ENCODE measurements around the gene IQSEC1.

The IQSEC1 gene

DNA sequence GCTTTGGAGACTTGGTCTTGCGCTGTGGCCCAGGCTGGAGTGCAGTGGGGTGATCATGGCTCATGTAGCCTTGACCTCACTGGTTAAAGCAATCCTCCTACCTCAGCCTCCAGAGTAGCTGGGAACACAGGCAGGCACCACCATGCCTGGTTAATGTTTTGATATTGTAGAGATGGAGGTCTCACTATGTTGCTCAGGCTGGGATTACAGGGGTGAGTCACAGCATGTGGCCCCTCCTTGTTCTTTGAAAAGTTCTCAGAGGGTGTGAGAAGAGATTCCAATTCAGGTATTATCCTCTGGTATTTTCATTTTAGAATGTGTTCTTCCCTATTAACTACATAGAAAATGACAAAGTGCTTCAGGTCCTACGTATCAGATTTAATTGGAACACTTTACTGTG lies 180.0 kb downstream of the IQSEC1 start:
- no peak for DNase-seq (ENCODE audit: low spot score)
- no peak overlapping the region for H3K27ac ChIP-seq
- TF ChIP-seq, protein P1, sequence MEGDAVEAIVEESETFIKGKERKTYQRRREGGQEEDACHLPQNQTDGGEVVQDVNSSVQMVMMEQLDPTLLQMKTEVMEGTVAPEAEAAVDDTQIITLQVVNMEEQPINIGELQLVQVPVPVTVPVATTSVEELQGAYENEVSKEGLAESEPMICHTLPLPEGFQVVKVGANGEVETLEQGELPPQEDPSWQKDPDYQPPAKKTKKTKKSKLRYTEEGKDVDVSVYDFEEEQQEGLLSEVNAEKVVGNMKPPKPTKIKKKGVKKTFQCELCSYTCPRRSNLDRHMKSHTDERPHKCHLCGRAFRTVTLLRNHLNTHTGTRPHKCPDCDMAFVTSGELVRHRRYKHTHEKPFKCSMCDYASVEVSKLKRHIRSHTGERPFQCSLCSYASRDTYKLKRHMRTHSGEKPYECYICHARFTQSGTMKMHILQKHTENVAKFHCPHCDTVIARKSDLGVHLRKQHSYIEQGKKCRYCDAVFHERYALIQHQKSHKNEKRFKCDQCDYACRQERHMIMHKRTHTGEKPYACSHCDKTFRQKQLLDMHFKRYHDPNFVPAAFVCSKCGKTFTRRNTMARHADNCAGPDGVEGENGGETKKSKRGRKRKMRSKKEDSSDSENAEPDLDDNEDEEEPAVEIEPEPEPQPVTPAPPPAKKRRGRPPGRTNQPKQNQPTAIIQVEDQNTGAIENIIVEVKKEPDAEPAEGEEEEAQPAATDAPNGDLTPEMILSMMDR (conservative IDR thresholded peaks at IDR 0.05; ENCODE audit: low read depth), result no peak
- ChIA-PET POLR2A (ENCODE audit: low non-redundant PET) (no interaction called here), CTCF (interaction anchor here (0.6 kb wide), 1 partner anchor 414 kb away, joined by 3 read pairs; no protein-coding TSS in a partner anchor)

DNA sequence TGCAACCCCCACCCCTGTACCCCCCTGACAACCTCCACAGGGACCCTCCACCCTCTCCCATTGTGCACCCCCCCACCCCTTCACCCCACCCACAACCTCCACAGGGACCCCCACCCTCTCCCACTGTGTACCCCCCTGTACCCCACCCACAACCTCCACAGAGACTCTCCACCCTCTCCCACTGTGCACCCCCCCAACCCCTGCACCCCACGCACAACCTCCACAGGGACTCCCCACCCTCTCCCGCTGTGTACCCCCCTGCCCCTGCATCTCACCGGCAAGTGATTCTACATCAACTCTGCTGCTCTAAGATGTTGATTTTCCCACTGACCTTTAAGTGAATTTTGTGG lies 180.4 kb downstream of the IQSEC1 start:
- DNase-seq (ENCODE audit: low spot score), result no peak
- POLR2A ChIA-PET (ENCODE audit: low non-redundant PET), result no interaction called here
- CTCF ChIA-PET, result interaction anchor here (0.6 to 1.3 kb wide), 2 partner anchors 50 to 269 kb away, joined by 3 to 5 read pairs; no protein-coding TSS in a partner anchor
- H3K27ac ChIP-seq, result no peak overlapping the region
- TF ChIP-seq, protein P1 (conservative IDR thresholded peaks at IDR 0.05; ENCODE audit: low read depth), result no peak

DNA sequence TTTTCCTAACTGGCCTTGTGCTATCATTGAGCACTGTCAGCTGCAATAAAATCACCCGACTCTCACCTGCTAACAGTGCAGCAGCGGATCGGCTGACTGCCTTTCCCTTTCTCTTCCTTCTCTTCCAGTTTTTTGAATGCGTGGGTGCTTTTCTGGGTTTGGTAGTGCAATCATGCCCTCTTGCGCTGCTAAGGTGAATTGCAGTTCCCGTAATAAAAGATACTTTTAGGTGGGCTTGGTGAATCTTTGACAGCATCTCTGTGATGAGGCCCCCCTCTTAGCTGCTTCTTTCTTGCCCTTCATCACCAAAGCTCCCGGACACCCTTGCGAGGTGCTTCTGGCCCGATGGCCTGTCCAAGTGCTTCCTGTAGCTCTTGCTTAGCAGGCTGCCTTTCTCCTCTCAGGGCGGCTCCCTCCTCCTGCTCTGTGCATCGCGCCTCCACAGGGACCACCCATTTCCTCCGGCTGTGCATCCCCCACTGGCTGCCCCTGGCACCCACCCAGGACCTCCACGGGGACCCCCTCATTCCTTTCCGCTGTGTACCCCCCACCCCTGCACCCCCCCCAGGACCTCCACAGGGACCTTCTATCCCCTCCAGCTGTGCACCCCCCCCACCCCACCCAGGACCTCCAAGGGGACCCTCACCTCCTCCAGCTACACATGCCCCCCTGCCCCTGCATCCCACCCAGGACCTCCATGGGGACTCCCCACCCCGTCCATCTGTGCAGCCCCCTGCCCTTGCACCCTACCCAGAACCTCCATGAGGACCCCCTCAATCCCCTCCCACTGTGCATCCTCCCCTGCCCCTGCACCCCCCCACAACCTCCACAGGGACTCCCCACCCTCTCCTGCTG lies 181.0 kb downstream of the IQSEC1 start:
- H3K27ac ChIP-seq, result no peak overlapping the region
- ChIA-PET CTCF (interaction anchor here (0.6 to 1.7 kb wide), 6 partner anchors 8 to 409 kb away, joined by 3 to 8 read pairs (median 4); no protein-coding TSS in a partner anchor), POLR2A (ENCODE audit: low non-redundant PET) (no interaction called here)
- TF ChIP-seq, protein P1 (conservative IDR thresholded peaks at IDR 0.05; ENCODE audit: low read depth), result peak; percentile 82
- DNase-seq (ENCODE audit: low spot score), result peak; percentile 48

DNA sequence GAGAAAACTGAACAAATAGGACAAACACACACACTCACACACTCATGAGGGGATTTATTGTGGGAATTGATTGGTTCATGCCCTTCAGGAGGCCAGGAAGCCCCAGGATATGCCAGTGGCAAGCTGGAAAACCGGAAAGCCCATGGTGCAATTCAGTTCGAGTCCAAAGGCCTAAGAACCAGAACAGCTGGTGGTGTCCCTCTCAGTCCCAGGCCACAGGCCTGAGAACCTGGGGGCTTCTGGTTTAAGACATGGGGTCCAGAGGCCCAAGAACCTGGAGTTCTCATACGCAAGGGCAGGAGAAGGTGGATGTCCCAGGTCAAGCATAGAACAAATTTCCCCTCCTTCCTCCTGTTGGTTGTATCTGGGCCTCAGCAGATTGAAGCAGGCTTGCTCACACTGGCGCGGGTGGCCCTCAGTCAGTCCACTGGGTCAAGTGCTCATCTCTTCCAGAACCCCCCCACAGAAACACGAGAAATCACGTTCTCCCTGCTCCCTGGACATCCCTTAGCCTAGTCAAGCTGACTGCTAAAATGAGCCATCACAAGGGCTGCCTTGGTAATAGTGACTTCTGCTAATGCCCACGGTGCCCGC lies 181.7 kb downstream of the IQSEC1 start:
- TF ChIP-seq, protein P1 (conservative IDR thresholded peaks at IDR 0.05; ENCODE audit: low read depth), result no peak
- CTCF ChIA-PET, result interaction anchor here (0.6 to 1.7 kb wide), 6 partner anchors 9 to 750 kb away, joined by 3 to 8 read pairs (median 4); no protein-coding TSS in a partner anchor
- POLR2A ChIA-PET (ENCODE audit: low non-redundant PET), result no interaction called here
- DNase-seq (ENCODE audit: low spot score), result no peak
- no peak overlapping the region for H3K27ac ChIP-seq

DNA sequence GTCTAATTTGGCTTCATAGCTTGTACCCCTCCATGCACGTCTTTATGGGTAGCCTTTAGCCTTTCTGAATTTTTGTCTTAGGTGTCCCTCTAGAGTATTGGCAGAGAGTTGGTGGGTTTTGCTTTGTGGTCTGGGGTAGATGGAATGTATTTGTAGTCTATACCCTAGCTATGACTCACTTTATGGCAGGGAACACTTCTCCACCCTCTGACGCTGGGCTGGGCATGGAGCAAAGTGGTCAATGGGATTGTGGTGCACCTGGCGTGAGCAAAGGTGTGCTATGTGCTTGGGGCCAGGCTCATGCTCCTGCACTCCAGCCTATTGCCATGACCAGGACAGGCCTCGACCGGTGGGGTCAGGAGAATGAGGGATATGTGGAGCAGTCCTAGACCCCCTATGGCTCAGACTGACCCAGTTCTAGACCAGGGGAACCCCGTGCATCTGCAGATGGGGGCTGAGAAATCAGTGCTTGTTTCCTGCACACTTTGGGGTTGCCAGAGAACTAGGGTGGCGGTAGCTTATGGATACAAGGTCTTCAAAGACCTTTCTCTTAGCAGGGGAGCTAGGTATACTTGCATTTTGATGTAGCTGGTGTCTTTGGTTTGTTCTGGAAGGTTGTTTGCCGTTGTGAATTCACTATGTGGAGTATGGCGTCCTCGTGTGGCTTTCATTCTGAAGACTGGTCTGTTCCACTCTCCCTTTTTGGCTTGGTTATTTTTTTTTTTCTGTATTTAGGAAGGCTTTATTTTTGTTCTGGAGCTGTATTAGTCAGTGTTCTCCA lies 182.4 kb downstream of the IQSEC1 start:
- TF ChIP-seq, protein P1 (conservative IDR thresholded peaks at IDR 0.05; ENCODE audit: low read depth), result no peak

DNA sequence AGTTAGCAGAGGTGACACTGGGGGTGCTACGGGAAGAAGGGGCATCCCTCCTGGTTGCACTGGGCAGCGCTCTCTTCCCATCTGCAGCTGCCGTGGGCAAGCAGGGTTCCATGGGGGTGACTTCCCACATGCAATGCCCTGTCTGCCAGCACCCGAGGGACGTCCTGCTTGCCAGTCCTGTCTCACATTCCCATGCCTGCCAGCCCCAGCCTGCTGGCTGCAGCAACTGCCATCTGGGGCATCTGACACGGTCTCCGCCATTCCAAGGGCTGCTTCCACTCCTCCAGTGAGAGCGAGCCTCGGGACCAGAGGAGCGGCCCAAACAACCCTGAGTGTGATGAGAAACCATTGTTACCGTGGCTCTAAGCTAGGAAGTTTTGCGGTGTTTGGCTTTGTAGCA lies 186.5 kb downstream of the IQSEC1 start:
- TF ChIP-seq, protein P1 (conservative IDR thresholded peaks at IDR 0.05; ENCODE audit: low read depth), result no peak
- ChIA-PET POLR2A (ENCODE audit: low non-redundant PET) (no interaction called here), CTCF (no interaction called here)
- no peak overlapping the region for H3K27ac ChIP-seq
- DNase-seq (ENCODE audit: low spot score), result no peak

More for the DNA sequence above, 182.4 kb downstream of the IQSEC1 start:
- ChIA-PET CTCF (interaction anchor here (0.6 to 1.7 kb wide), 3 partner anchors 23 to 751 kb away, joined by 3 to 8 read pairs (median 4); no protein-coding TSS in a partner anchor), POLR2A (ENCODE audit: low non-redundant PET) (no interaction called here)
- no peak for DNase-seq (ENCODE audit: low spot score)
- no peak overlapping the region for H3K27ac ChIP-seq
